Measurements from ENCODE around the gene GATA3. TPM values are rescaled to one million over a fixed set of nuclear protein-coding genes. Genes with fewer than 3 reads are reported as not detected.

Gene GATA3
- total and polyA plus RNA-seq, 2 experiments from 2014 or later = 2.4 to 15.4 TPM

GRCh38 chr10:8050556-8051108 lies 3.9 kb upstream of the GATA3 start:
- H3K9me3 ChIP-seq (ENCODE audit: low read depth) = no peaks in the 10 kb centered on the region
- H3K4me1 ChIP-seq (ENCODE audit: insufficient read depth) = peaks cover 36% of the 10 kb centered on the region
- H3K36me3 ChIP-seq (replicated peaks; ENCODE audit: insufficient read depth, low read depth) = no peaks in the 10 kb centered on the region
- H3K27me3 ChIP-seq = peaks cover 91% of the 10 kb centered on the region
- peak overlapping the region; percentile 75 for H3K4me3 ChIP-seq
- TF ChIP-seq EZH2 (IDR thresholded peaks at IDR 0.05; ENCODE audit: borderline replicate concordance) (no peak), CTCF (IDR thresholded peaks at IDR 0.05; ENCODE audit: poor library complexity) (no peak), EZH2phosphoT487 (IDR thresholded peaks at IDR 0.05; ENCODE audit: low read depth, severe bottlenecking, unreplicated experiment) (no peak)
- no peaks in the 10 kb centered on the region for H3K9me2 ChIP-seq (replicated peaks; ENCODE audit: insufficient read depth)
- 4% methylated on average over 42 of the region's 60 CpGs for WGBS (ENCODE audit: low lambda C conversion rate, missing lambda C conversion rate)
- H3K27ac ChIP-seq = no peak overlapping the region
- H4K20me1 ChIP-seq (ENCODE audit: insufficient read depth, poor library complexity, severe bottlenecking) = no peaks in the 10 kb centered on the region
- peak overlapping the region; percentile 36 for H2AFZ ChIP-seq
- peak overlapping the region; percentile 91 for H3K4me2 ChIP-seq
- H3K79me2 ChIP-seq = peaks cover 5% of the 10 kb centered on the region
- peak; percentile 86 for DNase-seq (ENCODE audit: low spot score)

- H3K27me3 ChIP-seq = peaks cover 91% of the 10 kb centered on the region
These were observed 3.2 kb upstream of the GATA3 start for GRCh38 chr10:8051109-8051821.

DNA sequence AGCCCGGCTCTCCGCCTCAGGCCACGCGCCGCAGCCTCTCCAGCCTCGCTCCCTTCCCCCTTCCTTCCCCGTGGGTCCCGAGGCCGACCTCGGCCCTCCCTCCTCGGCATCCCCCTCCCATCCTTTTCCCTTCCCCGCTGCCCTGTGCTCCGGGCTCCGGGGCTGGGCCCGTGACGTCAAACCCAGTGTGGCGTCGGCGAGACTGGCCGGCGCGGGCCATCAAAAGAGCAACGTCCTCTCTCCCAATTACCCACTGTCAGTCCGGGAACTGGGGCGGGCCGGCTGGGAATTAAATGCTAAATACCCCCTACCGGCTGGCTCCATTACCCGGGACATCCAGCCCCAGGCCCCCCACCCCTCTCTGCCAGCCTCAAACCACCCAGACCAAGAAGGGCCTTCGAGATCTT lies 2.6 kb upstream of the GATA3 start:
- H3K4me2 ChIP-seq = peak overlapping the region; percentile 91
- no peaks in the 10 kb centered on the region for H3K9me2 ChIP-seq (replicated peaks; ENCODE audit: insufficient read depth)
- H3K79me2 ChIP-seq = peaks cover 6% of the 10 kb centered on the region
- H2AFZ ChIP-seq = peak overlapping the region; percentile 28
- no peaks in the 10 kb centered on the region for H4K20me1 ChIP-seq (ENCODE audit: insufficient read depth, poor library complexity, severe bottlenecking)
- no peak overlapping the region for H3K4me3 ChIP-seq
- H3K4me1 ChIP-seq (ENCODE audit: insufficient read depth) = peaks cover 36% of the 10 kb centered on the region
- H3K27ac ChIP-seq = peak overlapping the region; percentile 38
- peak; percentile 35 for TF ChIP-seq EZH2 (IDR thresholded peaks at IDR 0.05; ENCODE audit: borderline replicate concordance)
- no peak for TF ChIP-seq CTCF (IDR thresholded peaks at IDR 0.05; ENCODE audit: poor library complexity)
- peaks cover 91% of the 10 kb centered on the region for H3K27me3 ChIP-seq
- DNase-seq (ENCODE audit: low spot score) = peak; percentile 51
- no peaks in the 10 kb centered on the region for H3K9me3 ChIP-seq (ENCODE audit: low read depth)
- H3K36me3 ChIP-seq (replicated peaks; ENCODE audit: insufficient read depth, low read depth) = no peaks in the 10 kb centered on the region
- 14% methylated on average over 7 of the region's 29 CpGs for WGBS (ENCODE audit: low lambda C conversion rate, missing lambda C conversion rate)

More at GRCh38 chr10:8051109-8051821, 3.2 kb upstream of the GATA3 start:
- H3K4me3 ChIP-seq = no peak overlapping the region
- peak overlapping the region; percentile 91 for H3K4me2 ChIP-seq
- peaks cover 36% of the 10 kb centered on the region for H3K4me1 ChIP-seq (ENCODE audit: insufficient read depth)
- peak; percentile 26 for TF ChIP-seq EZH2 (IDR thresholded peaks at IDR 0.05; ENCODE audit: borderline replicate concordance)
- no peak for TF ChIP-seq CTCF (IDR thresholded peaks at IDR 0.05; ENCODE audit: poor library complexity)
- H3K9me3 ChIP-seq (ENCODE audit: low read depth) = no peaks in the 10 kb centered on the region
- no peaks in the 10 kb centered on the region for H3K36me3 ChIP-seq (replicated peaks; ENCODE audit: insufficient read depth, low read depth)
- H2AFZ ChIP-seq = peak overlapping the region; percentile 36
- peaks cover 6% of the 10 kb centered on the region for H3K79me2 ChIP-seq
- WGBS (ENCODE audit: low lambda C conversion rate, missing lambda C conversion rate) = 11% methylated on average over 27 of the region's 52 CpGs
- H3K9me2 ChIP-seq (replicated peaks; ENCODE audit: insufficient read depth) = no peaks in the 10 kb centered on the region
- no peaks in the 10 kb centered on the region for H4K20me1 ChIP-seq (ENCODE audit: insufficient read depth, poor library complexity, severe bottlenecking)
- no peak overlapping the region for H3K27ac ChIP-seq
- peak; percentile 24 for DNase-seq (ENCODE audit: low spot score)

Data from hepatocyte (in vitro differentiated cells).